ENCODE data around the gene TMEM37. TPM values are rescaled to one million over a fixed set of nuclear protein-coding genes. Genes with fewer than 3 reads are reported as not detected.

TMEM37 gene
- 0.19 and 0.33 TPM in 2 replicates for total RNA-seq

GRCh38 chr2:119431155-119431975, at the start of gene TMEM37:
TSS of gene TMEM37 (plus strand) at chr2:119431854. CDS start at chr2:119431904, 50 bp downstream.

Other genes with a start within 250 kb of the TMEM37 start
- gene STEAP3, start 208.0 kb upstream of the TMEM37 start, total RNA-seq: 13.4 and 20.6 TPM in 2 replicates
- 5.6 and 8.2 TPM in 2 replicates for gene C2orf76, start 65.0 kb upstream of the TMEM37 start, total RNA-seq
- gene DBI, start 64.9 kb upstream of the TMEM37 start, total RNA-seq: 74.1 and 77.3 TPM in 2 replicates
- not detected in 2 replicates for gene SCTR, start 92.6 kb downstream of the TMEM37 start, total RNA-seq
- gene CFAP221, start 112.6 kb downstream of the TMEM37 start, total RNA-seq: not detected in 2 replicates
- 12.8 and 14.7 TPM in 2 replicates for gene TMEM177, start 247.3 kb downstream of the TMEM37 start, total RNA-seq

All from vein endothelial cell (primary cell).